Hippocampal formation (tissue), 2 donors: ENCODE data around the gene KATNA1.
"Not testable (repeated sequence)": the region's sequence is repeated elsewhere in the genome, so short reads cannot be mapped to it uniquely, and the experiment has no call there.

Source experiments
- DNase-seq, 2 donors: peaks; one replicate each; lab custom pipeline; 2025; lab: John Stamatoyannopoulos, UW

The KATNA1 gene

GRCh38 chr6:149648148-149649145, at the start of gene KATNA1:
TSS of gene KATNA1 (minus strand) at chr6:149648714. CDS start at chr6:149638547, 10,167 bp downstream.
- DNase-seq, result peak; percentile 55 to 85

- DNase-seq, result no peak
Measured at GRCh38 chr6:149698175-149698574, 49.7 kb upstream of the KATNA1 start.

GRCh38 chr6:149696901-149697300, 48.4 kb upstream of the KATNA1 start:
- no peak for DNase-seq

GRCh38 chr6:149694921-149695320, 46.4 kb upstream of the KATNA1 start:
- no peak for DNase-seq

GRCh38 chr6:149691201-149691600, 42.7 kb upstream of the KATNA1 start:
- DNase-seq, result no peak

GRCh38 chr6:149686230-149686629, 37.7 kb upstream of the KATNA1 start:
- no peak for DNase-seq

- DNase-seq, result peak in 1 of 2 donors; percentile 9
Measured at GRCh38 chr6:149683256-149683859, 34.8 kb upstream of the KATNA1 start.

GRCh38 chr6:149681845-149682244, 33.3 kb upstream of the KATNA1 start:
- DNase-seq, result not testable (repeated sequence)

GRCh38 chr6:149681209-149681608, 32.7 kb upstream of the KATNA1 start:
- peak in 1 of 2 donors; percentile 22 for DNase-seq

- no peak for DNase-seq
Measured at GRCh38 chr6:149680503-149680902, 32.0 kb upstream of the KATNA1 start.

- DNase-seq, result not testable (repeated sequence)
Measured at GRCh38 chr6:149672265-149672664, 23.8 kb upstream of the KATNA1 start.

GRCh38 chr6:149660028-149660427, 11.5 kb upstream of the KATNA1 start:
- DNase-seq, result no peak

GRCh38 chr6:149657441-149657840, 8.9 kb upstream of the KATNA1 start:
- no peak for DNase-seq

- DNase-seq, result no peak
Measured at GRCh38 chr6:149651056-149651455, 2.5 kb upstream of the KATNA1 start.

GRCh38 chr6:149646599-149646998, 1.9 kb downstream of the KATNA1 start:
- no peak for DNase-seq

GRCh38 chr6:149642829-149643580, 5.5 kb downstream of the KATNA1 start:
- no peak for DNase-seq

GRCh38 chr6:149636124-149636523, 12.4 kb downstream of the KATNA1 start:
- DNase-seq, result no peak

GRCh38 chr6:149634315-149634714, 14.2 kb downstream of the KATNA1 start:
- DNase-seq, result no peak

GRCh38 chr6:149628875-149629510, 19.5 kb downstream of the KATNA1 start:
- no peak for DNase-seq

GRCh38 chr6:149627672-149628071, 20.8 kb downstream of the KATNA1 start:
- DNase-seq, result no peak

GRCh38 chr6:149615805-149616204, 32.7 kb downstream of the KATNA1 start:
- DNase-seq, result no peak

GRCh38 chr6:149614337-149614736, 34.2 kb downstream of the KATNA1 start:
- DNase-seq, result no peak
